H1 (cell line): ENCODE results near the gene ITGA11. TPM values are rescaled to one million over a fixed set of nuclear protein-coding genes. Genes with fewer than 3 reads are reported as not detected.

Source experiments
- CTCF ChIA-PET: fragments of 300-600 bp; sonication (Branson Sonifier 250); formaldehyde crosslinking; loops from one replicate; lab custom pipeline; 2021; ENCODE audit not compliant: partially characterized antibody; lab: Charles Lee
- POLR2A ChIA-PET: fragments of 300-600 bp; sonication (Branson Sonifier 250); formaldehyde crosslinking; loops from one replicate; lab custom pipeline; 2021; ENCODE audit warnings: inconsistent platforms; ENCODE audit not compliant: partially characterized antibody; lab: Charles Lee
- DNase-seq, 2 experiments: peaks; one replicate each; pipeline versions ENCODE4 v3.0.0 to v3.0.0-alpha.2; 2010 to 2022; ENCODE audit warnings: low spot score in 2 of 2, low read depth in 1 of 2, mixed read lengths in 1 of 2
- FAIRE-seq: peaks from 2 replicates; lab custom pipeline; 2011; peaks lifted over from hg19 to GRCh38; lab: Jason Lieb, UNC
- H2AFZ ChIP-seq: 2 replicates; pipeline ENCODE4 v1.8.1; 2012; ENCODE audit warnings: low read length, inconsistent platforms
- H2AK5ac ChIP-seq: 2 replicates; pipeline ENCODE4 v1.6.1; 2013; ENCODE audit warnings: low read depth, low read length
- H2BK120ac ChIP-seq: replicated peaks from 2 replicates; pipeline ENCODE3; 2013; ENCODE audit warnings: low read depth, low read length, inconsistent platforms
- H2BK12ac ChIP-seq: 2 replicates; pipeline ENCODE4 v1.6.1; 2013; ENCODE audit warnings: low read depth, low read length
- H2BK15ac ChIP-seq: 2 replicates; pipeline ENCODE4 v1.6.1; 2013; ENCODE audit warnings: low read length
- H2BK20ac ChIP-seq: 2 replicates; pipeline ENCODE4 v1.6.1; 2013; ENCODE audit warnings: low read length
- H2BK5ac ChIP-seq: 2 replicates; pipeline ENCODE4 v1.6.1; 2013; ENCODE audit warnings: low read depth, low read length
- H3K14ac ChIP-seq: 2 replicates; pipeline ENCODE4 v1.6.1; 2013; ENCODE audit warnings: inconsistent platforms; ENCODE audit not compliant: insufficient read length
- H3K18ac ChIP-seq: 2 replicates; pipeline ENCODE4 v1.6.1; 2013; ENCODE audit warnings: low read length; ENCODE audit errors: extremely low read depth
- H3K23ac ChIP-seq: 2 replicates; pipeline ENCODE4 v1.6.1; 2013; ENCODE audit warnings: inconsistent platforms; ENCODE audit not compliant: insufficient read length
- H3K23me2 ChIP-seq: 2 replicates; pipeline ENCODE4 v1.6.1; 2013; ENCODE audit warnings: low read depth, low read length
- H3K27ac ChIP-seq: 2 replicates; pipeline ENCODE4 v1.6.1; 2011; ENCODE audit warnings: low read depth, low read length, inconsistent platforms
- H3K27me3 ChIP-seq, 4 experiments: replicated peaks in 1 of 4; 1 replicate in 1 of 4; 2 replicates in 3 of 4; pipeline versions ENCODE4 v1.6.1 to v1.8.1; 2011 to 2013; ENCODE audit warnings: low read length in 3 of 4, mild to moderate bottlenecking in 3 of 4, inconsistent platforms in 2 of 4, mixed read lengths in 2 of 4, moderate library complexity in 1 of 4; ENCODE audit not compliant: control insufficient read depth in 3 of 4, insufficient read depth in 3 of 4; ENCODE audit errors: extremely low read depth in 1 of 4
- H3K36me3 ChIP-seq, 4 experiments: 2 replicates each; pipeline versions ENCODE4 v1.6.1 to v1.8.1; 2011 to 2013; ENCODE audit warnings: mild to moderate bottlenecking in 4 of 4, low read length in 3 of 4, moderate library complexity in 2 of 4, control low read depth in 1 of 4, inconsistent platforms in 1 of 4; ENCODE audit not compliant: insufficient read depth in 4 of 4, control insufficient read depth in 2 of 4
- H3K4ac ChIP-seq: replicated peaks from 2 replicates; pipeline ENCODE3; 2013; ENCODE audit warnings: low read length, low read depth, mixed read lengths, inconsistent platforms; ENCODE audit not compliant: insufficient read length
- H3K4me1 ChIP-seq, 4 experiments: replicated peaks in 1 of 4; 1 replicate in 1 of 4; 2 replicates in 3 of 4; pipeline versions ENCODE4 v1.6.1 to v1.8.1; 2011 to 2013; ENCODE audit warnings: low read length in 3 of 4, inconsistent platforms in 2 of 4, mixed read lengths in 1 of 4; ENCODE audit not compliant: insufficient read depth in 4 of 4, control insufficient read depth in 3 of 4
- H3K4me2 ChIP-seq, 2 experiments: 2 replicates each; pipeline versions ENCODE4 v1.6.1 to v1.8.1; 2011 to 2013; ENCODE audit warnings: low read depth in 2 of 2, low read length in 2 of 2, control low read depth in 1 of 2, inconsistent platforms in 1 of 2, mild to moderate bottlenecking in 1 of 2; ENCODE audit not compliant: insufficient read depth in 1 of 2
- H3K4me3 ChIP-seq, 4 experiments: fragments of 200-600, 300-600 bp in 1 of 4; sonication (generic), shearing (Covaris generic), sonication (Bioruptor Twin) in 1 of 4; 2 replicates each; pipeline versions ENCODE4 v1.5.1 to v1.8.1; 2011 to 2016; ENCODE audit warnings: low read length in 4 of 4, low read depth in 3 of 4, control low read depth in 2 of 4, inconsistent platforms in 2 of 4, mild to moderate bottlenecking in 2 of 4, mixed read lengths in 1 of 4, moderate library complexity in 1 of 4; ENCODE audit not compliant: insufficient read depth in 2 of 4; ENCODE audit errors: extremely low read depth in 1 of 4
- H3K56ac ChIP-seq: replicated peaks from 2 replicates; pipeline ENCODE3; 2013; ENCODE audit warnings: low read depth, mild to moderate bottlenecking, mixed read lengths, low read length, inconsistent platforms; ENCODE audit not compliant: insufficient read length
- H3K79me1 ChIP-seq: 2 replicates; pipeline ENCODE4 v1.6.1; 2013; ENCODE audit warnings: low read depth, low read length, control low read depth
- H3K79me2 ChIP-seq, 2 experiments: 2 replicates each; pipeline versions ENCODE4 v1.6.1 to v1.8.1; 2012 to 2013; ENCODE audit warnings: low read length in 2 of 2, mild to moderate bottlenecking in 2 of 2, inconsistent platforms in 1 of 2; ENCODE audit not compliant: insufficient read depth in 2 of 2, control insufficient read depth in 1 of 2
- H3K9ac ChIP-seq, 4 experiments: replicated peaks in 1 of 4; 1 replicate in 1 of 4; 2 replicates in 3 of 4; pipeline versions ENCODE4 v1.6.1 to v1.8.1; 2011 to 2013; ENCODE audit warnings: low read depth in 3 of 4, low read length in 3 of 4, control low read depth in 2 of 4, mild to moderate bottlenecking in 2 of 4, moderate library complexity in 2 of 4, inconsistent platforms in 1 of 4; ENCODE audit errors: extremely low read depth in 1 of 4
- H3K9me3 ChIP-seq, 2 experiments: 2 replicates each; pipeline versions ENCODE4 v1.6.1 to v1.8.1; 2012 to 2013; ENCODE audit warnings: mild to moderate bottlenecking in 2 of 2, moderate library complexity in 2 of 2, control low read depth in 1 of 2, inconsistent platforms in 1 of 2, low read depth in 1 of 2, low read length in 1 of 2, mixed read lengths in 1 of 2; ENCODE audit not compliant: insufficient read depth in 2 of 2
- H4K20me1 ChIP-seq, 2 experiments: replicated peaks in 1 of 2; 2 replicates each; pipeline versions ENCODE3 to v1.8.1; 2011 to 2013; ENCODE audit warnings: inconsistent platforms in 2 of 2, low read length in 2 of 2, mild to moderate bottlenecking in 1 of 2; ENCODE audit not compliant: insufficient read depth in 2 of 2, control insufficient read depth in 1 of 2
- H4K5ac ChIP-seq: 2 replicates; pipeline ENCODE4 v1.6.1; 2013; ENCODE audit warnings: low read length, low read depth, mixed read lengths, inconsistent platforms; ENCODE audit not compliant: insufficient read length
- H4K8ac ChIP-seq: 2 replicates; pipeline ENCODE4 v1.8.0; 2013; ENCODE audit warnings: mild to moderate bottlenecking, moderate library complexity, low read length, inconsistent platforms; ENCODE audit not compliant: insufficient read depth; ENCODE audit errors: extremely low read depth
- H4K91ac ChIP-seq: replicated peaks from 2 replicates; pipeline ENCODE3; 2013; ENCODE audit warnings: low read length, mixed read lengths, inconsistent platforms; ENCODE audit not compliant: insufficient read length
- BRCA1 ChIP-seq: IDR thresholded peaks from 2 replicates; pipeline ENCODE4 v1.6.1; 2012; ENCODE audit warnings: low read depth, low read length, improper control_type of control experiment
- CREB1 ChIP-seq: IDR thresholded peaks from 2 replicates; pipeline ENCODE4 v1.6.1; 2012; ENCODE audit warnings: inconsistent platforms
- GTF2F1 ChIP-seq: IDR thresholded peaks from 2 replicates; pipeline ENCODE4 v1.6.1; 2012; ENCODE audit warnings: low read depth, low read length, improper control_type of control experiment, borderline replicate concordance
- HDAC6 ChIP-seq: IDR thresholded peaks from one replicate; pipeline ENCODE4 v1.7.1; 2012; ENCODE audit warnings: low read depth, mild to moderate bottlenecking, inconsistent platforms, low read length, moderate library complexity
- NRF1 ChIP-seq: IDR thresholded peaks from 2 replicates; pipeline ENCODE4 v1.6.1; 2011; ENCODE audit warnings: mild to moderate bottlenecking, low read depth, low read length, improper control_type of control experiment
- TCF12 ChIP-seq: IDR thresholded peaks from 2 replicates; pipeline ENCODE4 v1.6.1; 2011; ENCODE audit warnings: low read depth, mild to moderate bottlenecking, low read length
- WGBS, 2 experiments: shearing (Covaris generic) in 1 of 2; methylation state at CpG; one replicate each; pipeline versions ENCODE4 v1.1.6 to v1.1.7; 2013 to 2015; ENCODE audit warnings: low lambda C conversion rate in 2 of 2, mixed read lengths in 2 of 2, inconsistent platforms in 1 of 2, low coverage in 1 of 2, missing lambda C conversion rate in 1 of 2; ENCODE audit not compliant: insufficient replicate concordance in 2 of 2, insufficient coverage in 1 of 2, insufficient read length in 1 of 2; ENCODE audit errors: extremely low coverage in 1 of 2, missing lambda C conversion rate in 1 of 2; 5-methylcytosine and 5-hydroxymethylcytosine counted together
- polyA plus RNA-seq, 7 experiments: library from polyadenylated mRNA; depleted of rRNA in 3 of 7; stranded (reverse) in 5 of 7; unstranded in 2 of 7; fragments of >200 nt in 5 of 7; fragments of 200-250 nt in 2 of 7; gene quantifications; 1 replicate in 5 of 7; 2 replicates in 1 of 7; 4 replicates in 1 of 7; pipeline versions ENCODE4 v1.2.1 to v1.2.3, GENCODE V29; 2011 to 2013; ENCODE audit warnings: missing spikeins in 2 of 7, mixed read lengths in 2 of 7
- total RNA-seq: library from RNA; stranded (reverse); fragmentation: NEBNext Ultra II Directional; extraction: Animal tissue kit (Norgen Biotek cat#: 25700); gene quantifications from 2 replicates; pipeline ENCODE4 v1.2.1, GENCODE V29; 2021

The ITGA11 gene
- total and polyA plus RNA-seq, 2 of the 8 experiments (the other 6 are each of a cell fraction or from before 2014, with no cell fraction given), result 0.05 to 0.06 TPM

DNA sequence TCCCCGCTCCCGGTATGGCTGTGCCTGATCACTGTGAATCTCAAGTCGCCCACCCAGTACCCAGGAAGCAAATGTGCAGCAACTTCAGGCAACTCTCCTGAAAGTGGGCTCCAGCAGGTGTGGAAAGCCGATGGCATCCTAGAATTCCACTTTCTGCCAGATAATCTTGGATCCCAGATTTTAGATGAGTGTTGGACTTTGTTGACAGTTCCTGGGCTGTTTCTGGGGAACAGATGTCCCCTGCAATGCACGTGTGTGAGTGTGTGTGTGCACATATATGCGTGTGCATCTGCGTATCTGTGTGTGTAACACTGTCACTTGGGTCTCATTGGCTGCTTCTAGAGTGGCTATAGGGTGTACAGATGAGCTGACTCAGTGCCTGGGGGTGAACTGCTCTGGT lies 95.4 kb downstream of the ITGA11 start:
- no peaks in the 10 kb centered on the region for H3K27me3 ChIP-seq
- WGBS, 2 experiments, result 87% methylated on average over 7 of the region's 7 CpGs; no CpG with 5 or more reads in 1 of the 2 experiments
- no peaks in the 10 kb centered on the region for H3K79me2 ChIP-seq
- H4K5ac ChIP-seq, result no peak overlapping the region
- POLR2A ChIA-PET, result no interaction called here
- no peak overlapping the region for H2AFZ ChIP-seq
- DNase-seq, result no peak
- no peak overlapping the region for H3K9ac ChIP-seq
- FAIRE-seq, result no peak
- H3K14ac ChIP-seq, result no peak overlapping the region
- no peak overlapping the region for H2BK20ac ChIP-seq
- H3K36me3 ChIP-seq, result no peaks in the 10 kb centered on the region
- no peak overlapping the region for H3K27ac ChIP-seq
- H2BK15ac ChIP-seq, result no peak overlapping the region
- no peak overlapping the region for H2BK120ac ChIP-seq
- no peak overlapping the region for H2BK5ac ChIP-seq
- H3K4me1 ChIP-seq, result no peaks in the 10 kb centered on the region; a peak in 2 of 7 replicates
- H4K20me1 ChIP-seq, result no peaks in the 10 kb centered on the region
- H3K79me1 ChIP-seq, result no peaks in the 10 kb centered on the region
- no peak overlapping the region for H3K18ac ChIP-seq
- H2AK5ac ChIP-seq, result no peak overlapping the region
- H2BK12ac ChIP-seq, result no peak overlapping the region
- CTCF ChIA-PET, result interaction anchor here (0.6 to 3.8 kb wide), 8 partner anchors 10 to 83 kb away, joined by 3 to 15 read pairs (median 4); no protein-coding TSS in a partner anchor
- H4K8ac ChIP-seq, result no peak overlapping the region
- no peak overlapping the region for H3K4me2 ChIP-seq
- H4K91ac ChIP-seq, result no peak overlapping the region
- H3K9me3 ChIP-seq, result no peaks in the 10 kb centered on the region
- no peak overlapping the region for H3K56ac ChIP-seq
- no peak overlapping the region for H3K4me3 ChIP-seq
- TF ChIP-seq TCF12, result no peak
- no peak for TF ChIP-seq GTF2F1
- no peak for TF ChIP-seq NRF1
- no peak for TF ChIP-seq HDAC6
- no peak for TF ChIP-seq CREB1
- no peak for TF ChIP-seq BRCA1
- H3K23ac ChIP-seq, result no peak overlapping the region
- H3K4ac ChIP-seq, result no peak overlapping the region
- H3K23me2 ChIP-seq, result no peaks in the 10 kb centered on the region
